CD4-positive, alpha-beta T cell treated with Interleukin-17A for 4 hours (primary cell): ENCODE results near the gene LZTFL1.

Experiments
- DNase-seq: peaks from one replicate; pipeline ENCODE4 v3.0.0-alpha.2; 2020; ENCODE audit warnings: mixed read lengths

The LZTFL1 gene

DNA sequence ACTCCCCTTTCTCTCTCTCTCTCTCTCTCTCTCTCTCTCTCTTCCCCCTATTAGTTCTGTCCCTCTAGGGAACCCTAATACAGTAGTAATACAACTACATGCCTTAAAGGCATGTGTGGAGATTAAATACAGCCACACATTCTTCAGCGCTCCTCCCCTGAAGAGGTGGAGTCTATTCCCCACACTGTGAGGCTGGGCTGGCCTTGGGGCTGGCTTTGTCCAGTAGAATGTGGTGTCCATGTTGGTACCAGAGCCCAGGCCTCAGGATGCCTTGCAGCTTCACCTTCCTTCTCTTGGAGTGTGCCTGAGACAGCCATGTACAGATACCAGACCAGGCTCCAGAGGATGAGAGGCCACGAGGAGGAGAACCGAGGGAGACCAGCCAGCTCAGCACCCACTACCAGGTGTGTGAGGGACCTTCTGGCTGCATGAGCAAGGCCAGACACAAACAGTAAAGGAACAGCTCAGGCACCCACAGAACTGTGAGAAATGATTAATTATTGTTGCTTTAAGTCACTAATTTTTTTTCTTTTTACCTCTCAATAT is 56.2 kb downstream of the LZTFL1 start:
- DNase-seq, result no peak

DNA sequence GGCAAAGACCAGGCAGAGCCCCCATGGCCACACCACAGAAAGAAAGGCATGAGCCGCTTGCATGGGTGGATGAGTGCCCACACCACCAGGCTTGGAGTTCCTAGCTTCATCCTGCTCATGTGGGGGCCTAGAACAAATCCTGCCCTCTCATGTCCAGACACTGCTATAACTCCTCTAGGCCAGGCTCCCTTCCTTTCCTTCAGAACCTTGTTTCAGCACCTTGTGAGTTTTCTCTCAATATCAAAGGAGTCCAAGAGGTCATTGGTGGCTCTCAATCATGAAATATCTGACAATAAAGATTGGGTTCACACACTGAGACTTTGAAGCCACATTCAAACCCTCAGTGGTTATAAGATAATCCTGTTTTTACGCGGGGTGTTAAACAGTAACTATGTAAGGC is 58.3 kb downstream of the LZTFL1 start:
- no peak for DNase-seq

DNA sequence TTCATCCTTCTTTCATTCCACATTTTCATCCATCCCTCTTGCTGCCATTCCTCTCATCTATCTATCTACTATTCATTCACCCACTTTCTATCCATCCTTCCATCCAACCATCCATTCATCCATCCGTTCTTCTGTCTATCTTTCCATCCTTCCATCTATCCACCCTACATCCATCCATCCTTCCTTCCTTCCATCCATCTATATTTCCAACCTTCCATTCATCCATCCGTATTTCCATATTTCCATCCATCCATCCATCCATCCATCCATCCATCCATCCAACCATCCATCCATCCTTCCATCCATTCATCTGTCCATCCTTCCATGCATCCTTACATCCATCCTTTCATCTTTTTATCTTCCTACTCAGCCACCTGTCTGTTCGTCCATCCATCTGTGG is 59.5 kb downstream of the LZTFL1 start:
- DNase-seq, result no peak

DNA sequence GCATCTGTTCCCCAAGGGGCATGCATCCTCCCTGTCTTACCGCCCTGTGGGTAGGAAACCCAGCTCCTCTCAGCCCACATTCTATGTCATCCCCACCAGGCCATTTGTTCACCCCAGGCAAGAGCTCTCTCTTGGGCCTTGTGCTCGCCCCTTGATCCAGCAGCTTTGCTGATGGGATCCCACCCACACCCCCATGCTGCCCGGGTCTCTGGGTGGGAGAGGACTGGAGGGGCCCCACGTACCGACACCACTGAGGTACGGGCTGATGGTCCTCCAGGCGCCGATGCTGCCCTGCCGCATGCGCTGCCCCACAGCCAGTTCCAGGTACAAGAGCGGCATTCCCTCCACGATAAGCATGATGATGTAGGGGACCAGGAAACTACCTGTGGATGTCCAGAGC is 60.1 kb downstream of the LZTFL1 start:
- no peak for DNase-seq

- no peak for DNase-seq
These were observed 60.6 kb downstream of the LZTFL1 start for GRCh38 chr3:45781271-45781670.

DNA sequence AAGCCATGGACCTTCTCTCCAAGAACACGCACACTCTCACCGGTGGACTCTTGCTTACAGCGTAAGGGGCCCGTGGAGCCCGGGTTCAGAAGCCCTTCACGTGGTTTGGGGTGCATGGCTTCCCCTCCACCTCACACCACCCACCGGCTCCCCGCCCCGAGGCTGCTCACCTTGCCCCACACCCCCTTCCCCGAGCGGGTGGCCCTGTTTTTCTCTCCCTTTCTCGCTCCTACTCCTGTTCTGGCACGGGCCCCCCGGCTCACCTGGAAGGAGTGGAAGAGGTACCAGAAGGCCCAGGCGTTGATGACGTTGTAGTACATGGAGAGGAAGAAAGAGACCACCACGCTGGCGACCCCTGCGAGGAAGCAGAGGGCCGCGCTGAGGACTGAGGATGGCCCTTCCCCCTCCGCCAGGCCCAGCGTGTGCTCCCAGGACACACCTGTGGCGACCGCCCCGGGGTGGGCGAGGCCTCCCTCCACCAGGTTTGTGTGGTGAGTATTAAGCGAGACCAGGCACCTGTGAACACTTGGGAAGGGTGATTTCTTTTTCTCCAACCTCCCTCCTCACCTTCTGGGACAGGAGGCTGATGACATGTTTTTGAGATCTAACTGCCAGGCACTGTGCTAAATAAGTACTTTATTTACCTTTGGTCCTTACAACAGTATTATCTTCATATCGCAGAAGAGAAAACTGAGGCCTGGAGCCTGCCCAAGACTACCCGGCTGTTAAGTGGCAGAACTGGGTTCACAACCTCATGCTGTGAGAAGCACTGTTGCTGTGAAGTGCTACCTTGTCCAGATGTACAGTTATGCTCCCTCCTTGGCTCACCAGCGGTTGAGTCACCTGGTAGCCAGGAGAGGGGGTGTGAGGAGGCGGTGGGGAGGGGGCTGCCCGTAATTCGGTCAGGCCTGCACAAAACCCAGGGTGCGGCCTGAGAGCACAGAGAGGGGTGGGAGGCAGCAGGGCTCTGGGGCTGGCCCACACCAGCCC is 61.9 kb downstream of the LZTFL1 start:
- DNase-seq, result no peak

DNA sequence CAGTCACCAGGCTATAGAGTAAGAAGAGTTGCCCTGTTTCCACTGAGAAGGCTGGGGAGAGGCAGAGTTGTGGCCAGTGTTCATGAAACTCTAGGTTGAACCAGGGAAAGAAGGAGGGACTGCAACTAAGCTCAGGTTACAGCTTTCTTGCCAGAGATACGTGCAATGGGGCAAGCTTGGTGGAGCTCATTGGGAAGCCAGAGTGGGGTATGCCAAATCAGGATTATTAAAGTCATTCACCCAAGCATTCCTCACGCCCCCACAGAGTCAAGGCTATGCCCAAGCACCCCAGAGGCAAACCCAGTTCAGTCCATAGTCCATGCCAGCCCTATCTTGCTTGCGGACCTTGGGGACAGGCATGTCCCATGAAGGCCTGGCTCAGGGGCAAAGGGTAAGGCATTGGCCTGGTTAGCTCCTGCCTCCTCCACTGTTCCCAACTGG is 63.1 kb downstream of the LZTFL1 start:
- DNase-seq, result no peak

DNA sequence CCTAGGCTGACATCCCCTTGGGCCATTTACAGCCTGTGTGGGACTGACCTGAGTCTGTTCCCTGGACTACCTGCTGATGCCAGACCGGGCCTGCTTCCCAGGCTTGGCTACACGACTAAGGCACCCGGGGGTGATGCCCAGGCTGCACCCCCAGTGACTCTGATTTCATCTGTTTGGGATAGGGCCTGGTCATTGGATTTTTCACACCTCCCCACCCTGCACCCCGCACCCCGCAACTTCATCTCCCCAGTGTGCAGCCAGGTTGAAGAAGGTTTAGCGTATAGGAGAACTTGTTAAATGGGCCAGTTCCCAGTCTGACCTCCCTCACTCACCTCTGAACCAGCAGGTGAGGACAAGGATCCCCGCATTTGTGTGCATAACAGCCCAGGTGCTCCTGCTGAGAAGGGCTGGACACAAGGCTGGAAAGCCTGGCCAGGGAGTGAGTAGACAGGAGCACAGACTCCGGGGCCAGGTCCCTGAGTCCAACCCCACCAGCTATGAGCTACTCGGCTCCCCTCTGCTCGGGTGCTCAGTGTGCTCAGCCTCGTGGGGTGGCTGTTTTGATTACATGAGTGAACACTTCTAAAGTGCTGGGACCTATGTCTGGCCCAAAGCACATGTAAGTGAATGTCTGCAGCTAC is 64.1 kb downstream of the LZTFL1 start:
- DNase-seq, result no peak

GRCh38 chr3:45777111-45777745 is 64.7 kb downstream of the LZTFL1 start:
- DNase-seq, result no peak

GRCh38 chr3:45776611-45777010 is 65.3 kb downstream of the LZTFL1 start:
- no peak for DNase-seq

DNA sequence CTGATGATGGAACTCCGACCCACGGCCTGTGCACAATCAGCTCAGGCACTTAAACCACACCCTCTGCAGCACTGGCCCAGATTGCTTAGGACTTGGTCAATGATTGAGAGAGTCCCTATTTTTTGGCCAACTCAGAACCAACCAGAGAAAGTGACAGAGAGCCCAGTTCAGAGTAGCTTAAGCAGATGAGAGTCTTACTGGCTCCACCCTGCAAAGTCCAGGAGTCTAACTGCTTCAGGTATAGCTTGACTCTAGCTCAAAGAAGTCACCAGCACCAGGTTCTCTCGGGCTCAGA is 65.7 kb downstream of the LZTFL1 start:
- no peak for DNase-seq

DNA sequence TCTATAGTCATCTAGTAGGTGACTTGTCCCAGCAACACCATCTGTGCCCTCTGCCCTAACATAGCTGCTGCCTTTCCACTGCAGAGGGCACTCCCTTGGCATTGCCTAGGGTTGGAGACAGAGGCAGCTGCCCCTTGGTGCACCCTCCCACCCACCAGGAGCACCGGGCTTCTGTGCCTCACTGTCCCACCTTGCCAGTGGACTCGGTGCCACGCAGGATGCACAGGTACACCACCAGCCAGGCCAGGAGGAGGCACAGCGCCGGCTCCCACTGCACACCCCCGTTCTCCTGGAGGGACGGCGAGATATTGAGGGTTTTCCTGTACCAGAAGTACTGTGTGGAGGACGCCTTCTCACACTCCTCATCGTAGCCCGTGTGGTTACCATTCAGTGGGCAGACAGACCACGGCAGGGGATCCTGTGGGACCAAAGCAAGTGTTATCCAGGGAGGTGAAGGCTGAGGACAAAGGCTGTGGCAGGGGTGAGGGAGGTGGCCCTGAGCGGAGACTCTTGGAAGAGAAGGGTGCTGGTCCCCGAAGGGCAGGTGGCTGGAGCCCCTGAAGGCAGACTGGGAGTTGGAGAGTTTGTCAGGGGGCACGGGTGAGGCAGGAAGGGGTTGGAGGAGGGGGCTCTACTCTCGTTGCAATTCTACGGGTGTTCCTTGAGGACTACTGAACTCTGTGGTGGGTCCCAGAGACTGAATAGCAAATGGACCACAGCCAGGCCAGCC is 66.2 kb downstream of the LZTFL1 start:
- no peak for DNase-seq

DNA sequence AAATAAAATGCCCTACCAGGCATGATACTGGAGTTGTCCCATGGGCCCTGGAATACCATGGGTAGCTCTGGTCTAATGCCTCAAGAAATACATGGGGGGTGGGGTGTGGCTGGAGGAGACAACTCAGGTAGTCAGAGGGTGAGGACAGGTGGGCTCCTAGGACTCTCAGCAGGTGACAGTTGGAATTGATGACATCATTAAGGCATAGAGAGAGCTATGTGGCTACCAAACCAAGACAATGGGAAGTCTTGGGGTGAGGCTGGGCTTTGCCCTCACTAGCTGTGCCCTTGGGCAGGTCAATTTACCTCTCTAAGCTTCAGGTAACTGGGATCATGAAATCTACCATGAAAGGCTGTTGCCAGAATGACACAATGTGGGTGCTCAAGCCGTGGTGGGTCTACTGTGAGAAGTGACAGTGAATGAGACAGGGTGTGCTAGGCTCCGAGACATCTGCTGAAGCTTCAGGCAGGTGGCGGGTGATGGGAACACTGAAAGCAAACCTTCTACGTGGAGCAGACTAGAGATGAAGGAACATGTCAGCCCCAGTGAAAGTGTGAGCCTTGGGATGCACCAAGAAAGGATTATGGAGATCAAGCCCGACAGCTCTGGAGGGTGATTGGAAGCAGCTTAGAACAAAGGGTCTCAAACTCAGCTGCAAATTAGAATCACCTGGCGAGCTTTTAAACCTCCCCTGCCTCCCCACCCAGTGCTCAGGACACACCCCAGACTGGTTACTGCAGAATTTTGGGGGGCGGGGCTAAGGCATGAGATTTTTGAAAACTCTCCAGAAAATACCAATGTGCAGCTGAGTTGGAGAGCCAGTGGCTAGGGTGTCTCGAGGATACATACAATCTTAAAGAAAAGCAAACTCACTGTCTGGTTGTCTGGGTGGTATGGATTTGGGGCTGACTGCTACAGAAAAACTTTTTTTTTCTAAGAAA is 67.1 kb downstream of the LZTFL1 start:
- no peak for DNase-seq

GRCh38 chr3:45773714-45774449 is 68.0 kb downstream of the LZTFL1 start:
- DNase-seq, result no peak
